Stimulated activated CD8-positive, alpha-beta memory T cell treated with anti-CD3 and anti-CD28 coated beads, Interleukin-15, amount 100 ng/mL, for 24 hours (primary cell): ENCODE data around the gene PCLAF.
"Not testable (repeated sequence)": the region's sequence is repeated elsewhere in the genome, so short reads cannot be mapped to it uniquely, and the experiment has no call there.

Source experiments
- DNase-seq: peaks from one replicate; pipeline ENCODE4 v3.0.0-alpha.2; 2020; ENCODE audit warnings: low read depth

PCLAF gene, protein sequence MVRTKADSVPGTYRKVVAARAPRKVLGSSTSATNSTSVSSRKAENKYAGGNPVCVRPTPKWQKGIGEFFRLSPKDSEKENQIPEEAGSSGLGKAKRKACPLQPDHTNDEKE

DNA sequence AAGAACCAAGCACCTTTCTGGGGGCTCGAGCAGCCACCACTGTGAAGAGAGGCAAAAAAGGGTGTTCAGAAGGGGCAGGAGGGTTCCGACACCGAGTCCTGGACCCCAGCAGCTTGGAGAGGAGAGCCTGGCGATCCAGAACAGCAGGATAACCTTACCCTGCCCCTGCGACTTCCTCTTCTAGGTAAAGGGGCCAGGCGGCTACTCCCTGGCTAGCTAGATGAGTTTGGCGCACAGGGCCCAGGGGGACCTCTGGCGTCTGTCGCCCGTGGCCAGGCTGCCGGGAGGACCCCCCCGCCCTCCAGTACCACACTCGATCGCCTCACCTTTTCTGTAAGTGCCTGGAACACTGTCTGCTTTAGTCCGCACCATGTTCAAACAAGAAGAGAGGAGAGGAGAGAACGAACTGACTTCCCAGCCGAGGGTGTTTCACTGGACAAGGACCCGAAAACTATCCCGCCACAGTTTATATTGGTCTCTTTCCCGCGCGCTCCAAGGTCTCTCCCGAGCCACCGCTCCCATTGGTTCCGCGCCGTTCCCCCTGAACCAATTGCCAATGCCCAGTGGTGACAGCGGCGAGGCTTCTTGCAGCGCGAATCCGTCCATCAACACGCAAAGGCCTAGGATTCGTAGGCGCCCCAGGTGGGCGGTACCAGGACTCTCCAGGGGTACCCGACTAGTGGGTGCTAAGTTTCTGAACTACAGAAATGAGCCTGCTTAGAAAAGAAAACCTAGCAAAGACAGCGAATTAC, at the start of gene PCLAF:
TSS of gene PCLAF (minus strand) at position 442 of the 752 bp plus-strand sequence. CDS start at position 372, 70 bp downstream.
- peak; percentile 79 for DNase-seq

- no peak for DNase-seq
Measured at GRCh38 chr15:64430000-64430735, 48.9 kb upstream of the PCLAF start.

DNA sequence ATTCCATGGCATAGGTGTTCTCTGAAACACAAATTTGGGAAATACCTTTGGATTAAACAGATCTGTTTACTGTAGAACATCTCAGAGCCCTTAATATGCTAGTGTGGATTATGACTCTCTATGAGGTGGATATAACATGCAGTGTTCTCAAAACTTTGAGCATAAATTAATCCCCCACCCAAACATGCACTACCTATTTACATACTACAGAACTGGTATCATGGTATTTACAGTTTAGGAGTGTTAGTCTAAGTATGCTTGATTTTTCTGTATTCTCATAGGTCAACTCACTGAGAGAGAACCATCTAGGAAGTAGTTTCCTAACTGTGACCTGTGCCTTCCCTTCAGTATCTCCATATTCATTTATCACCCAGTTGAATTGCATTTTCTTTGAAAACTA, 48.2 kb upstream of the PCLAF start:
- no peak for DNase-seq

GRCh38 chr15:64426845-64427465, 45.7 kb upstream of the PCLAF start:
- DNase-seq: no peak

DNA sequence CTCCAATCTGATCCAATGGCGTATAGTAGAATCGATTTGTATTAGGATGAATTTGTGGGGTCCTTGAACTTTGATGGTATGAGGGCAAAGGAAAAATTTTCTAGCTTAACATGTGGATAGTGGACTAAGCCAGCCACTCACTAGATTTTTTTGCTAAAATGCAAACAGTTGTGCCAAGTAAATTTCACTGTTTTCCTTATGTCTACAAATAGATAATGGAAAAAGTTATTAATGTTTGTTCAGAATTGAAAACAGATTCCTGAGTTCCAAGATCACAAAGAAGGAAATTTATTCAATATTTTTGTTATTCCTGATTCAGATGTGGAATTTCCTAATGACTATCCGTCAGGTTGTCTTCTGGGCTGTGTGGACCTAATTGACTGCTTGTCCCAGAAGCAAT, 44.0 kb upstream of the PCLAF start:
- DNase-seq: no peak

- DNase-seq: no peak
Measured at GRCh38 chr15:64423970-64424369, 42.7 kb upstream of the PCLAF start.

GRCh38 chr15:64422697-64423096, 41.5 kb upstream of the PCLAF start:
- DNase-seq: no peak

DNA sequence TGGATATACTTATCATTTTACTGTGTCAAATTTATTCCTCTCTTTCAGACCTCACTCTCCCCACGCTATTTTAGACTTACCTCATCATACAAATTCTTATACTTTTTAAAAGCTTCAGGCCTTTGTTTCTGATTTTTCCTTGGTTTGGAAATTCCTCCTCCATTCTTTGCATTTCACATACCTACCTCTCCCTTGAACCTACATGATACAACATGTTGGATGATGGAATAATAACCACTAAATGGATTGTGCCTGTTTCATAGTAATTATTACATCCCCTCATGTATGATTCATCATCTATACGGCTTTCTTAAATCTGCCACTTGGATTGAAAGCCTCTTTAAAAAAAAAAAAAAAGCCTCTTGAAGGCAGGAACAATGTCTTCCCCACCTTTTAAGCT, 31.0 kb upstream of the PCLAF start:
- no peak for DNase-seq

DNA sequence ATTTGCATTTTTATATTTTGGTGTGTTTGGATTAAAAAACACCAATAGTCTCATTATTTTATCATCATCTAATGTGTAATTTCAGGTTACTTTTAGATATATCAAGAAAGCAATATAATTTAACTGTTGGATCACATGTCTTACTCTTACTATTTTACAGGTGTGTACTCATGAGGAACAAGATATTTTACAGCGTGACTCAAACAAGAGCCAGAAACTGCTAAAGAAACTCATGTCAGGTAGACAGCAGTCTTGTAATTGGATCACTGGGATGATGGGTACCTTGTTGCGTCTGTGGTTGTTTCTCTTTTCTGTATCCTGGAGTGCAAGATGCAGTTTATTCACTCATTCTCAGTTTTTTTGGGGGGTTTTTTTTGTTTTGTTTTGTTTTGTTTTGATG, 19.3 kb upstream of the PCLAF start:
- DNase-seq: no peak

DNA sequence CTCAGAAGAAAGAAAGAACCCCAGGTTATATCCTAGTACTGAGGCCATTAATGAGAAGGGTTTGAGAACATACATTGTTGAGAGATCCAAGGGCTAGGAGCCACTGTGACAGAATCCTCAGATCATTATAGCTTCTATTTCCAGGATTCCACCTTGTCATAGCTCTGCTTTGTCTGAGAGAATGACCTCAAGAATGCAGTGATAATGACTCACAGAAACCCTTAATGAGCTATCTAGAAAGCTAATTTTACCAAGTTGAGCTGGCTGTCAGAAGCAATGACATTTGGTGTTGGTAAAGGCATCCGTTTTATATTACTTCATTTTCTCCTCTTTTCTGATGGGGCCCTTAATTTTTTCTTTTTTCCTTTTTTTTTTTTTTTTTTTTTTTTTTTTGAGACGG, 17.3 kb upstream of the PCLAF start:
- no peak for DNase-seq

DNA sequence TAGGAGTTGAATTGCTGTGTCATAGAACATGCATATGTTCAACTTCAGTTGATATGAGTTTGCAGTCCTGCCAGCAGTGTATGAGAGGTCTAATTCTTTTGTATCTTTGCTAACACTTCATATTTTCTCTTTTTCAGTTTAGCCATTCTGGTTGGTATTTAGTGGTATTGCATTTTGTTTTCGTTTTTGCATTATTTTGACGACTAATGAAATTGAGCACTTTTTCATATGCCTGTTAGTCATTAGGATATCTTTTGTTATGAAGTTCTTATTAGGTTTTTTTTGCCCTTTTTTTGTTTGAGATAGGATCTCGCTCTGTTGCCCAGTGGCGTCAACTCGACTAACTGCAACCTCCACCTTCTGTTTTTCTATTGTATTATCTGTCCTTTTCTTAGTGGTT, 15.5 kb upstream of the PCLAF start:
- no peak for DNase-seq

- DNase-seq: not testable (repeated sequence)
Measured at GRCh38 chr15:64392471-64392870, 11.2 kb upstream of the PCLAF start.

GRCh38 chr15:64389036-64389435, 7.8 kb upstream of the PCLAF start:
- DNase-seq: no peak

- DNase-seq: peak; percentile 85
Measured at GRCh38 chr15:64387562-64388168, 6.4 kb upstream of the PCLAF start, which contains the start of gene TRIP4. TSS of gene TRIP4 (plus strand) at chr15:64387836. CDS start at chr15:64387864, 28 bp downstream.

DNA sequence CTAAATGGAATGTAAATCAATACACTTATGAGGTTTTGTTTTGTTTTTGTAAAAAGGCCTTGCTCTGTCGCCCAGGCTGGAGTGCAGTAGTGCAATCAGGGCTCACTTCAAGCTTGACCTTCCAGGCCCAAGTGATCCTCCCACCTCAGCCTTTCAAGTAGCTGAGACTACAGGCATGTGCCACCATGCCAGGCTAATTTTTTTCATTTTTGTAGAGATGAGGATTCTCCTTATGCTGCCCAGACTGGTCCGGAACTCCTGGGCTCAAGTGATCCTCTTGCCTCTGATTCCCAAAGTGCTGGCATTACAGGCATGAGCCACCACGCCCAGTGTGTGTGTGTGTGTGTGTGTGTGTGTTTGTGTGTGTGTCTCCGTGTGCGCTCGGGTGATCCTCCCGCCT, 5.0 kb upstream of the PCLAF start:
- no peak for DNase-seq

DNA sequence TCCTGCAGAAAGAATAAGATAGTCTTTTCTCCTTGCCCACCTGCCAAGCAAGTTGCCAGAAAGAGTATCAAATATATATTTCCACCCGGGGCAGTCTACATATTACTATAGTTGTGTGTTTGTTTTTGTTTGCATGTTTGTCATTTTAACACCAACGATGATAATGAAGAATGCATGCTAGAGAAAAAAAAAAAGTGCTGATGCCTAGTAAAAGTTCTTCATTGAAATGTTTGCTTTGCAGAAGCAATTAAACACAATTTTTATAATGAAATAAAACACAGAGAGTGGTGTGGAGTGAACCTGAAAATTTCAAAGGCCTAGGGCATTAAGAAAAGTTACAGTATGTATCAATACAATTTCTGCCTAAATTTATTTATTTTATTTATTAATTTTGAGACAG, 2.5 kb upstream of the PCLAF start:
- DNase-seq: no peak

GRCh38 chr15:64380130-64380870, 941 bp downstream of the PCLAF start:
- not testable (repeated sequence) for DNase-seq

DNA sequence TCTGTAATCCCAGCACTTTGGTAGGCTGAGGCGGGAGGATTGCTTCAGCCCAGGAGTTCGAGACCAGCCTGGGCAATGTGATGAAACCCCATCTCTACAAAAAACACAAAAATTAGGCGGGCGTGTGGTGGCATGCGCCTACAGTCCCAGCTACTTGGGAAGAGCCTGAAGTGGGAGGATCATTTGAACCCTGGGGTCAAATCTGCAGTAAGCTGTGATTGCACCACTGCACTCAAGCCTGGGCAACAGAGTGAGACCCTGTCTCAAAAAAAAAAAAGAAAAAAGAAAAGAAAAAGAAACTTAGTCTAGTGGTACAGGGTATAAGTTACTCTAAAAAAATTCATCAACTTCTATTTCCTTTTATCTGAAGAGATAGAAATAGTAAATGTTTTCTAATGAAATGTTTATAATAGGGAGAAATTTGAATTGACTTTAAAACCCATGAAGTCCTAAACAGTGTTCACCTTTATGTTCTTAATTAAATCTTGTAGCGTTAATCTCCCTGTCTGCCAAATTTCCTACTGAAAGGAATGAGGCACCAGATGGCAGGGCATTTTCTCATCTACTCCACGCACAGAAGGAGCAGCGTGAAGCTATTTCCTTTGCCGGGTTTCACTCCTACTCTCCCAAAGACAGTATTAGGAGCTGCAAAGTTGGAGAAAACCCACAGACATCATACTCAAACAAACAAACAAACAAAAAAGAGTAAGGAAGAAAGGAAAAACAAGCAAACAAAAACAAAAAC, 1.9 kb downstream of the PCLAF start:
- DNase-seq: no peak

GRCh38 chr15:64373360-64373759, 7.9 kb downstream of the PCLAF start:
- DNase-seq: no peak

GRCh38 chr15:64371383-64371782, 9.9 kb downstream of the PCLAF start:
- DNase-seq: not testable (repeated sequence)

DNA sequence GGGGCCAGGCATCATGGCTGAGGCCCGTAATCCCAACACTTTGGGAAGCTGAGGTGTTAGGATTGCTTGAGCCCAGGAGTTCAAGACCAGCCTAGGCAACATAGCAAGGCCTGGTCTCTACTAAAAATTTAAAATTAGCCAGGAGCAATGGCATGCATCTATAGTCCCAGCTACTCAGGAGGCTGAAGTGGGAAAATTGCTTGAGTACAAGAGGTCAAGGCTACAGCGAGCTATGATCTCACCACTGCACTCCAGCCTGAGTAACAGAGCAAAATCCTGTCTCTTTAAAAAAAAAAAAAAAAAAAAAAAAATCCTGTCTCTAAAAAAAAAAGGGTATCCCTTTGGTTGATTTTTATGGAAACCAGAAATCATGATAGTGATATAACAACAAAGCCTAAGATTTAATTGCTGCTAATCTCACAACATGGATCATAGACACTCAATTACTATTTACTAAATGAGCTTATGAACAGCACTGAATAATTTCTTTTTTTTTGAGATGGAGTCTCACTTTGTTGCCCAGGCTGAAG, 12.1 kb downstream of the PCLAF start:
- no peak for DNase-seq
